ENCODE data around the gene KRTAP3-1.
A peak's percentile ranks its signal among the peaks of the same experiment; 100 is the strongest.
"Not testable (repeated sequence)": the region's sequence is repeated elsewhere in the genome, so short reads cannot be mapped to it uniquely, and the experiment has no call there.

The KRTAP3-1 gene

GRCh38 chr17:41015454-41015853 is 6.5 kb upstream of the KRTAP3-1 start:
- no peak for DNase-seq (ENCODE audit: low read depth)

DNA sequence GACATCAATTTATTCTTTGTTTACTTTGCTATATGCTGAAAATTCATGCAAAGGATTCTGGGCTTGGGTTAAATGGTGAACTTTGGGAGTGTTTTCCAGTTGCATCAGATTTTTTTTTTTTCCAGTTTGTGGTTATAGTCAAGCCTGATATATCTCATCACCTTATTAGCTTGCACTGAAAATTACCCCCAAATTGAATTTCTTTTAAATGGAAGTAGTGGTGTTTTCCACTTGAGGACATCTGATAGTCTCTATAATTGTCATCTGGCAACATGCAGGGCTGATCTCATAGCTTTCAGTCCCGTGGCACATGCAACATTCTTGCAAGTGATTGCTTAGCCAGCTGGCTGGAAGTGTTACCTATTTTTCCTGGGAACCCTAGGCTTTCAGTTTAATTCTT is 4.7 kb upstream of the KRTAP3-1 start:
- peak; percentile 51 for DNase-seq (ENCODE audit: low read depth)

GRCh38 chr17:41013181-41013580 is 4.3 kb upstream of the KRTAP3-1 start:
- no peak for DNase-seq (ENCODE audit: low read depth)

GRCh38 chr17:41012326-41013120 is 3.6 kb upstream of the KRTAP3-1 start:
- no peak for DNase-seq (ENCODE audit: low read depth)

GRCh38 chr17:41010441-41010840 is 1.5 kb upstream of the KRTAP3-1 start:
- no peak for DNase-seq (ENCODE audit: low read depth)

DNA sequence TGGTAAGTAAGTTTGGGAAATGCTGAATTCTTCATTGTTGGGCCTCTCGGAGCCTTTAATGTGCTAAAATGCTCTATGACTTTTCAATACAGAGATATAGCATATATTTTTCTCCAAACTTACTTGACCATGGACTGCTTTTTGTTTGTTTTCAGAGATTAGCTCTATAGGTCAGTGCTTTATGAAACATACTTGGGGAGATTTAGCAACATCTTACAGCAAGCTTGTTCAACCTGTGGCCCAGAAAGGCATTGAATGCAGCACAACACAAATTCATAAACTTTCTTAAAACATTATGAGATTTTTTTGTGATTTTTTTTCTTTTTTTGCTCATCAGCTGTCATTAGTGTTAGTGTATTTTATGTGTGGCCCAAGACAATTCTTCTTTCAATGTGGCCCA is 1.0 kb upstream of the KRTAP3-1 start:
- no peak for DNase-seq (ENCODE audit: low read depth)

DNA sequence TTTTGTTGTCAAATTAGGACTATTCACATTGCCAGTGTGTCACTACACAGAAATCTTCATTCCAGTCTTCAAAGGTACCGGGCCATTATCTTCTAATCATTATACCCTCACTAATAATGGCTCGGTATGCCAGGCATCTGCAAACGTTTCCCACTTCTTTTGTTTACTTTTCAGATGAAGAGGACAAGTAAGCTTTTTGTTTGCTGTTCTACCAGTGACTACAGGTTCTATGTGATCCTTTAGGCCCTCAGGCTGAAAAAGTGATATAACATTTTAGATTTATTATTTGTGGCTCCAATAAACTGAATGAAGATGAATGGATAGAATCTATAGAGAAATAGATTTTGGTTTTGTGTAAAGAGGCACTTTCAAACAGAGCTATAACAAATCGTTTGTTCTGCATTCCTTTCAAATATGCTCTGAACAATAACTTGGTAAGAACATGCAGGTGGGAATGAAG is 403 bp upstream of the KRTAP3-1 start:
- DNase-seq (ENCODE audit: low read depth), result no peak

DNA sequence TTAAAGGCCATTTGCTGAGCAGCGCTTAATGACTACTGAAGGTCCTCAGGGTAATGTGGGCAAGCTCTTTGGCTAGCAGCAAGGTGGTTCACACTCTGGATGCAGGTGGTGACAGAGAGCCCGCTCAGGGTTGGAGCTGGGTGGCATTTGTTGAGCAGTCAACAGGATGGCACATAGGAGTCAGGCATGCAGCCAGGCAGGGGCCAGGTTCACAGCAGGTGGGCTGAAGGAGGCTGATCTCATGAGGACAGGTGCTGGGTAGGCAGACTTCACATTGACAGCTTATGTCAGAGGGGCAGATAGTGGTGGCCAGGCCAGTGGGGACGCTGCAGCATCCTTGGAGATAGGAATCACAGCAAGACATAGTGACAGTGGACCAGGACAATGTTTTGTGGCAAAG is 4.5 kb downstream of the KRTAP3-1 start:
- DNase-seq (ENCODE audit: low read depth), result no peak

- no peak for DNase-seq (ENCODE audit: low read depth)
Observed at GRCh38 chr17:41003926-41004325, 5.0 kb downstream of the KRTAP3-1 start.

- no peak for DNase-seq (ENCODE audit: low read depth)
Observed at GRCh38 chr17:41002814-41003213, 6.1 kb downstream of the KRTAP3-1 start.

GRCh38 chr17:41001795-41002194 is 7.1 kb downstream of the KRTAP3-1 start:
- no peak for DNase-seq (ENCODE audit: low read depth)

DNA sequence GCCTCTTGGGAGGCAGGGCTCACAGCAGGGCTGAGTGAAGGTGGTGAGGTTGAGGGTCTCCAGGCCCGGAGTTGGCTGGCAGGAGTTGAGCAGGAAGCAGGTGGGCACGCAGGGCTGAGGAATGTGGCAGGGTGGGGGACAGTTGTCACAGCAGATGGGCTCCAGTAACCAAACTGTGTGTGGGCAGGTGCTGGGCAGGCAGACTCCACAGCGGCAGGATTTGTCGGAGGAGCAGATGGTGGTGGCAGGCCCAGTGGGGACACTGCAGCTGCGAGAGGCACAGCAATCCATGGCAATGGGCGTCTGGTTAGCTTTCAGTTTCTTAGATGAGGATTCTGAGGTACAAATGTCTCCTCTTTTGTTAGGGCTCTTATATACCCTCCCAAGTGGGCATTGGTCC is 9.4 kb downstream of the KRTAP3-1 start, which contains the start of gene KRTAP3-2:
Gene KRTAP3-2, minus strand, starts transcription at position 344 of the 400 bp plus-strand sequence. Its CDS starts 53 bp downstream, at position 291.
- DNase-seq (ENCODE audit: low read depth), result not testable (repeated sequence)

GRCh38 chr17:40997361-40997760 is 11.6 kb downstream of the KRTAP3-1 start:
- DNase-seq (ENCODE audit: low read depth), result no peak

GRCh38 chr17:40996829-40997228 is 12.1 kb downstream of the KRTAP3-1 start:
- DNase-seq (ENCODE audit: low read depth), result no peak

DNA sequence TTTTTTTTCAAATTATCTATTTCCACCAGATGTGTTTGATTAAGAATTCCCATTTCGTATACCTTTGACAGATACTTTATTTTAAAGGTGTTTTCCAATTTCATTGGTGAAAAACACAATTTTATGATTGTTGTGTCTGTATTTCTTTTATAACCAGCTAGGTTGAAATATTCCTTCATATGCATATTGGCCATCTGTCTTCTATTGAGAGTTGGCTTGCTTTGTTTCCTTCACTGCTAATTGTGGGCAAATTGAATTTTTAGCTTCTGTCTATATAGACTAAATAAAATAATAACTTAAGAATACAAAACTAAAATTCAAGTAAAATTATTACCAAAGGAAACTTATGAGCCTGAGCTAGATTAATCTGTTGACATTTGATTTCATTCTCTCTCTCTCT is 13.8 kb downstream of the KRTAP3-1 start:
- DNase-seq (ENCODE audit: low read depth), result no peak

DNA sequence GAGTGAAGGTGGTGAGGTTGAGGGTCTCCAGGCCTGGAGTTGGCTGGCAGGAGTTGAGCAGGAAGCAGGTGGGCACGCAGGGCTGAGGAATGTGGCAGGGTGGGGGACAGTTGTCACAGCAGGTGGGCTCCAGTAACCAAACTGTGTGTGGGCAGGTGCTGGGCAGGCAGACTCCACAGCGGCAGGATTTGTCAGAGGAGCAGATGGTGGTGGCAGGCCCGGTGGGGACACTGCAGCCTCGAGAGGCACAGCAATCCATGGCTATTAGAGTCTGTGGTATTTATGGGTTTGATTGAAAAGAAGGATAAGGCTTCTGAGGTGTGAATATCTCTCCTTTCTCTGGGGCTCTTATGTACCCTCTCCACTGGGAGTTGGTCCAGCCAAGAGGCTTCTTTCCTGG is 15.1 kb downstream of the KRTAP3-1 start, which contains the start of gene KRTAP3-3:
Gene KRTAP3-3, minus strand, starts transcription at position 326 of the 400 bp plus-strand sequence. Its CDS starts 67 bp downstream, at position 259.
- no peak for DNase-seq (ENCODE audit: low read depth)

DNA sequence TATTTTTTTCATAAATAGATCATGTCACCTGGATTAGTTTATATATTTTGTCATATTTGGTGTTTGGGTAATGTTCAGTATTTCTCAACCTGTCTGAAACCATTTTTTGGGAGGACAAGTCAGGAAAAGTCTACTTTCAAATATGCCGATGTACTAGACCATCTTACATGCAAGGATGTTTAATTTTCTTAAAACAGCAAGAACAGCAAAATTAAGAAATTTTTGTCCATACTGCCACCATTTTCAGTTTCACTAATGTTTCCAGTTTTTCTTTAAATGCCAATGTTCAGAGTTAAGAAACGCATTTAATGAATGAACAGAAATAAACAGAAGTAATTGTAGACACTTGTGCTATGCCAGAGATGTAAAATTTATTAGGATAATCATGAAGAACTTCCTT is 15.8 kb downstream of the KRTAP3-1 start:
- no peak for DNase-seq (ENCODE audit: low read depth)

DNA sequence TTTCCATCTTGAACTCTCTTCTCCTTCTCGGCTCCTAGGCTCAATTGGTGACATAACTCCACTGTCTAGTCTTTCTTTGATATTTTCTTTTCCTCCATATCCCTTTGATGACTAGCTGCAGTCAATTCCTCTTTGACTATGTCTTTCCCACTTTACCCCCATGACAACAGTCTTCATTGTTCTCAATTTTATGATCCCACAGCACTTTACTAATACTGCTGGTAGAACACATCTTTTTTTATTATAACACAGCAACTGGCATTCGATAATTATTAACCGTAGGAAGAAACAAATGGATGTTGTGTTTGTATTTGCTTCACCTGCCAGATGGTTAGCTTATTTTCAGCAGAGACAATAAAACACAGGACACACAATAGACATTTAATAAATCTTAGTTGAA is 16.3 kb downstream of the KRTAP3-1 start:
- DNase-seq (ENCODE audit: low read depth), result no peak

DNA sequence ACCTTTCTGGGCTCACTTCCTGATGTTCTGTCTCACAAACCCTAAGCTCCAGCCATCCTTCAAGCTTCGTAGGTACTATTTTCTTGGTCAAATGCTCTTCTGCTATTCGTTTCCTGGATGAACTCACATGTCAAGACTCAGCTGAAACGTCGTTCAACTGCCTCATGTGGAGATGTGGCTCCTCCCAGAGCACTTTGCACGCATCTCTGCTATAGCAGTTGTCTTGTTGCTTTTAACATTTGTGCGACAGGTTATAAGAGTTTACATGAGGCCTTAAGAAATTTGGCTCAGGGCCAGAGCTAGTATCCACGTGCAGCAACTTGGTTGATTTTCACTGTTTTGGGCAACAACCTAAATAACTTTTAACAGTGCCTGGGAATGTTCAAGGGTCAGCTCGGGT is 22.0 kb downstream of the KRTAP3-1 start:
- no peak for DNase-seq (ENCODE audit: low read depth)

GRCh38 chr17:40984226-40984625 is 24.7 kb downstream of the KRTAP3-1 start, which contains the start of gene KRT40:
Gene KRT40, minus strand, starts transcription at chr17:40984326. Its CDS starts 53 bp downstream, at chr17:40984273.
- no peak for DNase-seq (ENCODE audit: low read depth)

DNA sequence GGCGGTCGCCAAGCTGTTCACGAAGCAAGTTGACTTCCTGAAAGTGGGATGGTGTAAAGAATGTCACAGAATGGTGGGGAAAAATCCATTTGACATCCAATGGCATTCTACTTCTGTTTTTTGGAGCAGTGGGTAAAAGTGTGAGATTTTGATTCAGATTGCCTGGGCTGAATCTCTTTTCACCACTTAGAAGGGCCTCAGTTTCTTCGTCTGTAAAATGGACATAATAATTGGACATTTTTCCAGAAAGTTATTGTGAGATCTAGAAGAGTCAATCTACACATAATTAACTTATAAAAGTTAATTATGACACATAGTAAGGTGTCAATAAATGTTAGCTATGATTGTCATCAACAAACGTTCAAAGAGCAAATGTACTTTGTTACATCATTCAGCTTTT is 27.8 kb downstream of the KRTAP3-1 start:
- no peak for DNase-seq (ENCODE audit: low read depth)

GRCh38 chr17:40980596-40980995 is 28.3 kb downstream of the KRTAP3-1 start:
- DNase-seq (ENCODE audit: low read depth), result peak; percentile 45

DNA sequence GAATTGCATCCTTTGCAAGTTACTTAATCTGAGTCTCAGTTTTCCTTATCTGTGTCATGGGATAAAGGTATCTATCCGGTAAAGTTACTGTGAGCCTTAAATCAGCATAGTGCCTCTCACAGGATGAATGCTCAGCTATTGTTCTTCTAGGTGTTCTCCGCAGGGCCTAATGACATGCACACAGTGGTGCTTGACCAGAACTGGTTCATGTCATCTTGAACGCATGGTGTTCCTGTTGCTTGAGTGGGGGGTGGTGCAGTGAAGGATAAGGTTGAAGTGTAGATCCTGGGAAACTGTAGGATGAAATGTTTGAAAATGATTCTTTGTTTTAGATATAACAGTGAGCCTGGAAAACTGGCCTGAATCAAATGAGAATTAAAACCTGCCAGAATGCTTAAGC is 28.8 kb downstream of the KRTAP3-1 start:
- no peak for DNase-seq (ENCODE audit: low read depth)

All from stromal cell of bone marrow (primary cell).